ENCODE data around the gene RMND1. TPM values are rescaled to one million over a fixed set of nuclear protein-coding genes. Genes with fewer than 3 reads are reported as not detected.
"Not testable (repeated sequence)": the region's sequence is repeated elsewhere in the genome, so short reads cannot be mapped to it uniquely, and the experiment has no call there.

RMND1 gene
- polyA plus RNA-seq, 4 donors: 17.5 to 53.6 (median 32.3) TPM

GRCh38 chr6:151384151-151384550, 67.8 kb downstream of the RMND1 start:
- FAIRE-seq (no peak), DNase-seq (no peak)
- peaks cover 2 to 15% (median 3%) of the 10 kb centered on the region in 3 donors for H3K4me1 ChIP-seq (ENCODE audit: control insufficient read depth in 3 of 3, insufficient read depth in 2 of 3, low read depth in 1 of 3, low read length in 2 of 3)
- H3K4me3 ChIP-seq (ENCODE audit: low read depth in 1 of 3, low read length in 3 of 3): no peak overlapping the region
- 90 to 97% (median 95%) methylated on average over 5 of the region's 5 CpGs for WGBS, 3 donors
- no peaks in the 10 kb centered on the region for H3K9me3 ChIP-seq (ENCODE audit: control insufficient read depth in 2 of 2, insufficient read depth in 1 of 2, low read depth in 1 of 2, low read length in 1 of 2)
- no peak overlapping the region for H3K27ac ChIP-seq (ENCODE audit: low read depth in 1 of 3, low read length in 2 of 3)
- peaks cover 0 to 5% (median 0%) of the 10 kb centered on the region in 3 donors for H3K36me3 ChIP-seq (ENCODE audit: control insufficient read depth in 3 of 3, insufficient read depth in 2 of 3, low read depth in 1 of 3, low read length in 3 of 3)
- no peaks in the 10 kb centered on the region for H3K27me3 ChIP-seq (ENCODE audit: control insufficient read depth in 3 of 3, insufficient read depth in 3 of 3, low read length in 3 of 3)

DNA sequence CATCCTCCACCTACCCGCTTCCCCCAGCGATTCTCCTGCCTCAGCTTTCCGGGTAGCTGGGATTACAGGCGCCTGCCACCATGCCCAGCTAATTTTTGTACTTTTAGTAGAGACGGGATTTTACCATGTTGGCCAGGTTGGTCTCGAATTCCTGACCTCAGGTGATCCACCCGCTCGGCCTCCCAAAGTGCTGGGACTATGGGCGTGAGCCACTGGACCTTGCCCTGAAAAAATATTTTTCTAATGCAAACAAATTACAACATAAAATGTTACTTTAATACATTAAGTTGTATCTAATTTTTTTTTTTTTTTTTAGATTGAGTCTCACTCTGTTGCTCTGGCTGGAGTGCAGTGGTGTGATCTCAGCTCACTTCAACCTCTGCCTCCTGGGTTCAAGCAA, 69.3 kb downstream of the RMND1 start:
- not testable (repeated sequence) for H3K4me1 ChIP-seq (ENCODE audit: control insufficient read depth in 3 of 3, insufficient read depth in 2 of 3, low read depth in 1 of 3, low read length in 2 of 3); H3K36me3 ChIP-seq (ENCODE audit: control insufficient read depth in 3 of 3, insufficient read depth in 2 of 3, low read depth in 1 of 3, low read length in 3 of 3); H3K9me3 ChIP-seq (ENCODE audit: control insufficient read depth in 2 of 2, insufficient read depth in 1 of 2, low read depth in 1 of 2, low read length in 1 of 2); H3K27ac ChIP-seq (ENCODE audit: low read depth in 1 of 3, low read length in 2 of 3); H3K27me3 ChIP-seq (ENCODE audit: control insufficient read depth in 3 of 3, insufficient read depth in 3 of 3, low read length in 3 of 3); H3K4me3 ChIP-seq (ENCODE audit: low read depth in 1 of 3, low read length in 3 of 3); DNase-seq; FAIRE-seq
- 94 to 96% (median 94%) methylated on average over 9 of the region's 9 CpGs for WGBS, 3 donors

- Histone ChIP-seq H3K4me3 (ENCODE audit: low read depth in 1 of 3, low read length in 3 of 3) (no peak overlapping the region), H3K27me3 (ENCODE audit: control insufficient read depth in 3 of 3, insufficient read depth in 3 of 3, low read length in 3 of 3) (no peaks in the 10 kb centered on the region), H3K4me1 (ENCODE audit: control insufficient read depth in 3 of 3, insufficient read depth in 2 of 3, low read depth in 1 of 3, low read length in 2 of 3) (peaks cover 2 to 5% (median 3%) of the 10 kb centered on the region in 3 donors), H3K36me3 (ENCODE audit: control insufficient read depth in 3 of 3, insufficient read depth in 2 of 3, low read depth in 1 of 3, low read length in 3 of 3) (peaks cover 0 to 3% (median 0%) of the 10 kb centered on the region in 3 donors), H3K9me3 (ENCODE audit: control insufficient read depth in 2 of 2, insufficient read depth in 1 of 2, low read depth in 1 of 2, low read length in 1 of 2) (no peaks in the 10 kb centered on the region), H3K27ac (ENCODE audit: low read depth in 1 of 3, low read length in 2 of 3) (no peak overlapping the region)
- WGBS, 3 donors: 80 to 85% (median 84%) methylated on average over 4 of the region's 4 CpGs
- DNase-seq (no peak), FAIRE-seq (no peak)
Measured at GRCh38 chr6:151381722-151382121, 70.2 kb downstream of the RMND1 start.

DNA sequence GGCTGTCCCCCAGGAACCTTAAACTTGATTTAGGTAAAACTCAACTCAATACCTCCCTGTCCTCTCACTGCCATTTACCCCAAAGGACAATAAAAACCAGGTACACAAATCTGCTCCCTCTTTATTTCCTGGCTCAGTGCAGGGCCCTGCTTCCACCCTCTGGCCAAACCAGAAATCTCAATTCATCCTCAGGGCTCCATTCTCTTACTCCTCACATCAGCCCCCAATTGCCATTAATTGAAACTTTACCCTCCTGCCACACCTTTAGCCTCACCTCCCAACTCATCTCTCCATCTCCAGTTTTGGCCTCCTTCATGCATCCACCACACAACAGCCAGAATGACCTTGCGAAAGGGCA, 71.1 kb downstream of the RMND1 start:
- Histone ChIP-seq H3K9me3 (ENCODE audit: control insufficient read depth in 2 of 2, insufficient read depth in 1 of 2, low read depth in 1 of 2, low read length in 1 of 2) (no peaks in the 10 kb centered on the region), H3K4me3 (ENCODE audit: low read depth in 1 of 3, low read length in 3 of 3) (no peak overlapping the region), H3K27me3 (ENCODE audit: control insufficient read depth in 3 of 3, insufficient read depth in 3 of 3, low read length in 3 of 3) (no peaks in the 10 kb centered on the region), H3K36me3 (ENCODE audit: control insufficient read depth in 3 of 3, insufficient read depth in 2 of 3, low read depth in 1 of 3, low read length in 3 of 3) (peaks cover 0 to 3% (median 0%) of the 10 kb centered on the region in 3 donors), H3K27ac (ENCODE audit: low read depth in 1 of 3, low read length in 2 of 3) (peak overlapping the region in 2 of 3 donors; percentile 39 to 74), H3K4me1 (ENCODE audit: control insufficient read depth in 3 of 3, insufficient read depth in 2 of 3, low read depth in 1 of 3, low read length in 2 of 3) (peaks cover 2 to 5% (median 4%) of the 10 kb centered on the region in 3 donors)
- FAIRE-seq (no peak), DNase-seq (no peak)
- 96 to 97% (median 96%) methylated on average over 1 of the region's 1 CpG for WGBS, 3 donors

- 75 to 87% (median 78%) methylated on average over 14 of the region's 14 CpGs for WGBS, 3 donors
- H3K36me3 ChIP-seq (ENCODE audit: control insufficient read depth in 3 of 3, insufficient read depth in 2 of 3, low read depth in 1 of 3, low read length in 3 of 3): peaks cover 0 to 3% (median 0%) of the 10 kb centered on the region in 3 donors
- no peaks in the 10 kb centered on the region for H3K9me3 ChIP-seq (ENCODE audit: control insufficient read depth in 2 of 2, insufficient read depth in 1 of 2, low read depth in 1 of 2, low read length in 1 of 2)
- peak overlapping the region in 2 of 3 donors; percentile 39 to 74 for H3K27ac ChIP-seq (ENCODE audit: low read depth in 1 of 3, low read length in 2 of 3)
- peak overlapping the region in 1 of 3 donors; percentile 16 for H3K4me3 ChIP-seq (ENCODE audit: low read depth in 1 of 3, low read length in 3 of 3)
- no peaks in the 10 kb centered on the region for H3K27me3 ChIP-seq (ENCODE audit: control insufficient read depth in 3 of 3, insufficient read depth in 3 of 3, low read length in 3 of 3)
- peak in 1 of 2 donors; percentile 20 for DNase-seq
- peaks cover 2 to 6% (median 5%) of the 10 kb centered on the region in 3 donors for H3K4me1 ChIP-seq (ENCODE audit: control insufficient read depth in 3 of 3, insufficient read depth in 2 of 3, low read depth in 1 of 3, low read length in 2 of 3)
- no peak for FAIRE-seq
Measured at GRCh38 chr6:151379933-151380847, 71.7 kb downstream of the RMND1 start.

DNA sequence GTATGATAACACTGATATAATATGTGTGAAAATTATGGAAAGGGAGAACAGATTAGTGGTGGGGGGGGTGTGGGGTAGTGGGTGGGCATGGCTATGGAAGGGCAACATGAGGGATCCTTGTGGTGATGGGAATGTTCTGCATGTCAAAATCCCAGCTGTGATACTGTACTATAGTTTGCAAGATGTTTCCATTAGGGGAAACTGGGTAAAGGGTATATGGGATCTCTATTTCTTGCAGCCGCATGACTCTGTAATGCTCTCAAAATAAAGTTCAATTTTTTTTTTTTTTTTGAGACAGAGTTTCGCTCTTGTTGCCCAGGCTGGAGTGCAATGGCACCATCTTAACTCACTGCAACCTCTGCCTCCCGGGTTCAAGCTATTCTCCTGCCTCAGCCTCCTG, 74.8 kb downstream of the RMND1 start:
- H3K27ac ChIP-seq (ENCODE audit: low read depth in 1 of 3, low read length in 2 of 3): no peak overlapping the region
- WGBS, 3 donors: 81 to 86% (median 82%) methylated on average over 3 of the region's 3 CpGs
- H3K4me3 ChIP-seq (ENCODE audit: low read depth in 1 of 3, low read length in 3 of 3): no peak overlapping the region
- H3K36me3 ChIP-seq (ENCODE audit: control insufficient read depth in 3 of 3, insufficient read depth in 2 of 3, low read depth in 1 of 3, low read length in 3 of 3): peaks cover 0 to 10% (median 5%) of the 10 kb centered on the region in 3 donors
- no peaks in the 10 kb centered on the region for H3K9me3 ChIP-seq (ENCODE audit: control insufficient read depth in 2 of 2, insufficient read depth in 1 of 2, low read depth in 1 of 2, low read length in 1 of 2)
- no peaks in the 10 kb centered on the region for H3K27me3 ChIP-seq (ENCODE audit: control insufficient read depth in 3 of 3, insufficient read depth in 3 of 3, low read length in 3 of 3)
- FAIRE-seq (no peak), DNase-seq (no peak)
- H3K4me1 ChIP-seq (ENCODE audit: control insufficient read depth in 3 of 3, insufficient read depth in 2 of 3, low read depth in 1 of 3, low read length in 2 of 3): peaks cover 0 to 11% (median 0%) of the 10 kb centered on the region in 3 donors

GRCh38 chr6:151376440-151376839, 75.5 kb downstream of the RMND1 start:
- peaks cover 0 to 11% (median 0%) of the 10 kb centered on the region in 3 donors for H3K4me1 ChIP-seq (ENCODE audit: control insufficient read depth in 3 of 3, insufficient read depth in 2 of 3, low read depth in 1 of 3, low read length in 2 of 3)
- H3K9me3 ChIP-seq (ENCODE audit: control insufficient read depth in 2 of 2, insufficient read depth in 1 of 2, low read depth in 1 of 2, low read length in 1 of 2): no peaks in the 10 kb centered on the region
- no peak for FAIRE-seq
- H3K36me3 ChIP-seq (ENCODE audit: control insufficient read depth in 3 of 3, insufficient read depth in 2 of 3, low read depth in 1 of 3, low read length in 3 of 3): peaks cover 0 to 11% (median 5%) of the 10 kb centered on the region in 3 donors
- DNase-seq: no peak
- H3K27ac ChIP-seq (ENCODE audit: low read depth in 1 of 3, low read length in 2 of 3): no peak overlapping the region
- no peak overlapping the region for H3K4me3 ChIP-seq (ENCODE audit: low read depth in 1 of 3, low read length in 3 of 3)
- H3K27me3 ChIP-seq (ENCODE audit: control insufficient read depth in 3 of 3, insufficient read depth in 3 of 3, low read length in 3 of 3): no peaks in the 10 kb centered on the region
- WGBS, 3 donors: 73 to 91% (median 74%) methylated on average over 1 of the region's 1 CpG

DNA sequence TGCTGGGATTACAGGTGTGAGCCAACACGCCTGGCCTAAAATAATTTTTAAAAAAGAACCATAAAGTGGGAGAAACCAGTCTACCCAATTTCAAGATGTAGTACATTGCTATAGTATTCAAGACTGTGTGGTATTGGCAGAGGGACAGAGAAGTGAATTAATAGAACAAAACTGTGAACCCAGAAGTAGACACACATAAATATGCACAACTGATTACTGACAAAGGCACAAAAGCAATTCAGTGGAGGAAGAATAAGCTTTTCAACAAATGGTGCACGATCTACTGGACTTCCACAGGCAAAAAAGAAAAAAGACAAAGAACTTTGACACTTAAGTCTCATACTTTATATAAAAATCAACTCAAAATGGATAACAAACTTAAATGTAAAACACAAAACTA, 76.1 kb downstream of the RMND1 start:
- no peak for DNase-seq
- Histone ChIP-seq H3K36me3 (ENCODE audit: control insufficient read depth in 3 of 3, insufficient read depth in 2 of 3, low read depth in 1 of 3, low read length in 3 of 3) (peaks cover 0 to 15% (median 7%) of the 10 kb centered on the region in 3 donors), H3K4me3 (ENCODE audit: low read depth in 1 of 3, low read length in 3 of 3) (no peak overlapping the region), H3K27ac (ENCODE audit: low read depth in 1 of 3, low read length in 2 of 3) (no peak overlapping the region), H3K4me1 (ENCODE audit: control insufficient read depth in 3 of 3, insufficient read depth in 2 of 3, low read depth in 1 of 3, low read length in 2 of 3) (peaks cover 0 to 11% (median 0%) of the 10 kb centered on the region in 3 donors), H3K9me3 (ENCODE audit: control insufficient read depth in 2 of 2, insufficient read depth in 1 of 2, low read depth in 1 of 2, low read length in 1 of 2) (no peaks in the 10 kb centered on the region), H3K27me3 (ENCODE audit: control insufficient read depth in 3 of 3, insufficient read depth in 3 of 3, low read length in 3 of 3) (no peaks in the 10 kb centered on the region)
- 91 to 95% (median 94%) methylated on average over 2 of the region's 2 CpGs for WGBS, 3 donors
- no peak for FAIRE-seq

Measured in small intestine (tissue), 7 donors.